Right atrium auricular region (tissue), 2 donors: ENCODE results near the gene TMEM82. TPM values are rescaled to one million over a fixed set of nuclear protein-coding genes. Genes with fewer than 3 reads are reported as not detected.

Source experiments
- DNase-seq: peaks from one replicate; pipeline ENCODE4 v3.0.0-alpha.2; 2019; ENCODE audit warnings: low spot score
- H3K27ac ChIP-seq, 2 donors: fragments of 200-600 bp; sonication (generic); 1 replicate in 1 of 2; 2 replicates in 1 of 2; pipeline ENCODE4 v1.5.1; 2016 to 2019
- H3K27me3 ChIP-seq, 2 donors: fragments of 200-600 bp; sonication (generic); one replicate each; pipeline versions ENCODE4 v1.5.1 to v1.6.0; 2017 to 2019
- H3K36me3 ChIP-seq: fragments of 200-600 bp; sonication (generic); one replicate; pipeline ENCODE4 v1.5.1; 2016
- H3K4me1 ChIP-seq, 2 donors: fragments of 200-600 bp; sonication (generic); one replicate each; pipeline versions ENCODE4 v1.5.1 to v1.6.0; 2017 to 2019
- H3K4me3 ChIP-seq, 2 donors: fragments of 200-600 bp; sonication (generic); 1 replicate in 1 of 2; 2 replicates in 1 of 2; pipeline ENCODE4 v1.5.1; 2017 to 2019; ENCODE audit warnings: mild to moderate bottlenecking in 1 of 2, moderate library complexity in 1 of 2
- H3K9me3 ChIP-seq, 2 donors: fragments of 200-600 bp; sonication (generic); one replicate each; pipeline ENCODE4 v1.5.1; 2019
- CTCF ChIP-seq, 2 donors: fragments of 200-600 bp; sonication (generic); IDR thresholded peaks; one replicate each; pipeline ENCODE4 v1.5.1; 2019; ENCODE audit warnings: antibody characterized with exemption in 2 of 2
- total RNA-seq, 2 donors: library from RNA; depleted of rRNA; stranded (reverse); fragments of >200 nt; gene quantifications; one replicate each; pipeline ENCODE4 v1.1.0, GENCODE V29; 2016

TMEM82 gene
- total RNA-seq, 2 donors from 2014 or later, result not detected

GRCh38 chr1:15727021-15727420 lies 15.3 kb upstream of the TMEM82 start:
- no peak for DNase-seq
- Histone ChIP-seq H3K9me3 (no peaks in the 10 kb centered on the region), H3K4me1 (peaks cover 0 to 17% of the 10 kb centered on the region in 2 donors), H3K27ac (peak overlapping the region in 1 of 2 donors; percentile 35), H3K36me3 (peaks cover 95% of the 10 kb centered on the region), H3K27me3 (no peaks in the 10 kb centered on the region), H3K4me3 (no peak overlapping the region)
- TF ChIP-seq CTCF (IDR thresholded peaks at IDR 0.05), result no peak

- H3K4me3 ChIP-seq, result no peak overlapping the region
- H3K9me3 ChIP-seq, result no peaks in the 10 kb centered on the region
- H3K27me3 ChIP-seq, result no peaks in the 10 kb centered on the region
- H3K27ac ChIP-seq, result peak overlapping the region in 1 of 2 donors; percentile 35
- DNase-seq, result no peak
- no peak for TF ChIP-seq CTCF (IDR thresholded peaks at IDR 0.05)
- H3K36me3 ChIP-seq, result peaks cover 96% of the 10 kb centered on the region
- peaks cover 0 to 17% of the 10 kb centered on the region in 2 donors for H3K4me1 ChIP-seq
Observed at GRCh38 chr1:15727424-15727823, 14.9 kb upstream of the TMEM82 start.

- peaks cover 96% of the 10 kb centered on the region for H3K36me3 ChIP-seq
- peaks cover 0 to 17% of the 10 kb centered on the region in 2 donors for H3K4me1 ChIP-seq
- H3K27ac ChIP-seq, result no peak overlapping the region
- H3K27me3 ChIP-seq, result no peaks in the 10 kb centered on the region
- TF ChIP-seq CTCF (IDR thresholded peaks at IDR 0.05), result no peak
- DNase-seq, result no peak
- no peaks in the 10 kb centered on the region for H3K9me3 ChIP-seq
- no peak overlapping the region for H3K4me3 ChIP-seq
Observed at GRCh38 chr1:15727866-15728534, 14.3 kb upstream of the TMEM82 start.

- Histone ChIP-seq H3K4me1 (peaks cover 0 to 17% of the 10 kb centered on the region in 2 donors), H3K4me3 (no peak overlapping the region), H3K9me3 (no peaks in the 10 kb centered on the region), H3K27ac (no peak overlapping the region), H3K27me3 (no peaks in the 10 kb centered on the region), H3K36me3 (peaks cover 97% of the 10 kb centered on the region)
- no peak for DNase-seq
- TF ChIP-seq CTCF (IDR thresholded peaks at IDR 0.05), result no peak
Observed at GRCh38 chr1:15728937-15729657, 13.2 kb upstream of the TMEM82 start.

- DNase-seq, result no peak
- Histone ChIP-seq H3K9me3 (no peaks in the 10 kb centered on the region), H3K36me3 (peaks cover 97% of the 10 kb centered on the region), H3K27me3 (no peaks in the 10 kb centered on the region), H3K27ac (no peak overlapping the region), H3K4me3 (no peak overlapping the region), H3K4me1 (peaks cover 0 to 25% of the 10 kb centered on the region in 2 donors)
- no peak for TF ChIP-seq CTCF (IDR thresholded peaks at IDR 0.05)
Observed at GRCh38 chr1:15730423-15730822, 11.9 kb upstream of the TMEM82 start.
